GM18909 (cell line): Measurements from ENCODE around the gene ARHGEF37.

Experiments used
- ATAC-seq: cut with Tn5 transposase; IDR thresholded peaks from one replicate; pipeline ENCODE4 v1.9.1; 2021; ENCODE audit warnings: mild to moderate bottlenecking; ENCODE audit not compliant: unreplicated experiment, poor library complexity

ARHGEF37 gene

GRCh38 chr5:149623473-149623872, 42.2 kb downstream of the ARHGEF37 start:
- no peak for ATAC-seq

GRCh38 chr5:149627070-149627469, 45.8 kb downstream of the ARHGEF37 start:
- no peak for ATAC-seq

GRCh38 chr5:149628221-149628620, 46.9 kb downstream of the ARHGEF37 start:
- ATAC-seq: no peak

- ATAC-seq: no peak
Measured at GRCh38 chr5:149628846-149629388, 47.6 kb downstream of the ARHGEF37 start.

- ATAC-seq: no peak
Measured at GRCh38 chr5:149629421-149629820, 48.1 kb downstream of the ARHGEF37 start.

- no peak for ATAC-seq
Measured at GRCh38 chr5:149630337-149630736, 49.0 kb downstream of the ARHGEF37 start.

- no peak for ATAC-seq
Measured at GRCh38 chr5:149631506-149631905, 50.2 kb downstream of the ARHGEF37 start.

- no peak for ATAC-seq
Measured at GRCh38 chr5:149632311-149633251, 51.3 kb downstream of the ARHGEF37 start.

GRCh38 chr5:149633476-149634350, 52.4 kb downstream of the ARHGEF37 start:
- no peak for ATAC-seq

- ATAC-seq: no peak
Measured at GRCh38 chr5:149635394-149635793, 54.1 kb downstream of the ARHGEF37 start.

GRCh38 chr5:149636191-149636860, 55.0 kb downstream of the ARHGEF37 start:
- no peak for ATAC-seq

GRCh38 chr5:149636861-149637246, 55.6 kb downstream of the ARHGEF37 start:
- ATAC-seq: no peak

- no peak for ATAC-seq
Measured at GRCh38 chr5:149638136-149638535, 56.8 kb downstream of the ARHGEF37 start.

- ATAC-seq: no peak
Measured at GRCh38 chr5:149638546-149639241, 57.4 kb downstream of the ARHGEF37 start.

GRCh38 chr5:149639737-149640136, 58.4 kb downstream of the ARHGEF37 start:
- no peak for ATAC-seq

GRCh38 chr5:149640350-149640999, 59.2 kb downstream of the ARHGEF37 start:
- no peak for ATAC-seq

GRCh38 chr5:149641000-149641576, 59.8 kb downstream of the ARHGEF37 start:
- no peak for ATAC-seq

- no peak for ATAC-seq
Measured at GRCh38 chr5:149641600-149641999, 60.3 kb downstream of the ARHGEF37 start.

- no peak for ATAC-seq
Measured at GRCh38 chr5:149643781-149644180, 62.5 kb downstream of the ARHGEF37 start.
